GM12878 (cell line): ENCODE results near the gene REPIN1. TPM values are rescaled to one million over a fixed set of nuclear protein-coding genes. Genes with fewer than 3 reads are reported as not detected.

Source experiments
- ATAC-seq: fragments of 200-7000 bp; cut with Tn5 transposase; 3 replicates; pipeline ENCODE4 v1.9.1; 2020; ENCODE audit warnings: mild to moderate bottlenecking, moderate library complexity
- BruUV-seq: library from RNA; stranded (reverse); fragments of 400-500 nt; replicated peaks from 2 replicates; lab custom pipeline; 2021; lab: Mats Ljungman, UMichigan
- CTCF ChIA-PET: fragments of 300-600 bp; sonication (Branson Sonifier 250); formaldehyde crosslinking; extraction: SDS; loops from one replicate; lab custom pipeline; 2021; ENCODE audit warnings: inconsistent platforms; lab: Yijun Ruan, JAX
- POLR2A ChIA-PET: fragments of 350-600 bp; formaldehyde crosslinking; extraction: SDS; loops from one replicate; lab custom pipeline; 2021; ENCODE audit warnings: inconsistent platforms; lab: Charles Lee
- RAD21 ChIA-PET: fragments of 300-600 bp; sonication (Branson Sonifier 250); formaldehyde crosslinking; loops from one replicate; lab custom pipeline; 2023; ENCODE audit warnings: antibody characterized with exemption; ENCODE audit not compliant: unreplicated experiment; lab: Charles Lee
- SMC1A ChIA-PET: fragments of 300-600 bp; sonication (Branson Sonifier 250); formaldehyde crosslinking; loops from one replicate; lab custom pipeline; 2023; ENCODE audit not compliant: unreplicated experiment, uncharacterized antibody; lab: Charles Lee
- DNase-seq: peaks from one replicate; pipeline ENCODE4 v3.0.0-alpha.2; 2011; ENCODE audit warnings: low read depth, low spot score
- FAIRE-seq: peaks from 3 replicates; lab custom pipeline; 2011; peaks lifted over from hg19 to GRCh38; lab: Jason Lieb, UNC
- H2AFZ ChIP-seq: 2 replicates; pipeline ENCODE4 v1.6.0; 2011; ENCODE audit warnings: low read depth, low read length, control low read depth; ENCODE audit not compliant: control insufficient read depth
- H3K27ac ChIP-seq: 2 replicates; pipeline ENCODE4 v1.5.1; 2011; ENCODE audit warnings: control low read depth; ENCODE audit not compliant: control insufficient read depth, insufficient read depth
- H3K27me3 ChIP-seq, 2 experiments: replicated peaks in 1 of 2; 2 replicates each; pipeline versions ENCODE4 v1.6.0 to v1.6.1; 2011; ENCODE audit warnings: low read length in 1 of 2; ENCODE audit not compliant: control insufficient read depth in 2 of 2, insufficient read depth in 2 of 2
- H3K36me3 ChIP-seq, 2 experiments: 2 replicates each; pipeline ENCODE4 v1.5.1; 2011; ENCODE audit warnings: low read length in 1 of 2; ENCODE audit not compliant: control insufficient read depth in 2 of 2, insufficient read depth in 2 of 2
- H3K4me1 ChIP-seq: 2 replicates; pipeline ENCODE4 v1.6.1; 2011; ENCODE audit warnings: mild to moderate bottlenecking, low read length, moderate library complexity, mixed read lengths; ENCODE audit not compliant: control insufficient read depth, insufficient read depth
- H3K4me2 ChIP-seq: 2 replicates; pipeline ENCODE4 v1.6.0; 2011; ENCODE audit warnings: control low read depth; ENCODE audit not compliant: control insufficient read depth, insufficient read depth
- H3K4me3 ChIP-seq: fragments of 200-600 bp; sonication (generic); 2 replicates; pipeline ENCODE4 v1.5.1; 2016
- H3K79me2 ChIP-seq: 2 replicates; pipeline ENCODE4 v1.6.0; 2011; ENCODE audit warnings: low read length; ENCODE audit not compliant: control insufficient read depth, insufficient read depth
- H3K9ac ChIP-seq: 2 replicates; pipeline ENCODE4 v1.8.0; 2011; ENCODE audit warnings: low read length, control low read depth, mixed read lengths; ENCODE audit not compliant: control insufficient read depth, insufficient read depth
- H3K9me3 ChIP-seq: replicated peaks from 3 replicates; pipeline ENCODE4 v1.5.1; 2011; ENCODE audit warnings: mild to moderate bottlenecking, low read length; ENCODE audit not compliant: control insufficient read depth, insufficient read depth
- H4K20me1 ChIP-seq: 2 replicates; pipeline ENCODE4 v1.6.0; 2011; ENCODE audit not compliant: control insufficient read depth, insufficient read depth
- CEBPB ChIP-seq, 2 experiments: fragments of 150-350 bp in 1 of 2; IDR thresholded peaks; 2 replicates each; pipeline ENCODE4 v1.6.1; 2012 to 2014; ENCODE audit warnings: low read depth in 2 of 2, low read length in 2 of 2, borderline replicate concordance in 1 of 2, inconsistent platforms in 1 of 2
- KDM1A ChIP-seq: fragments of 200-600 bp; sonication (generic); IDR thresholded peaks from 2 replicates; pipeline ENCODE4 v1.6.1; 2016; ENCODE audit warnings: borderline replicate concordance
- MTA2 ChIP-seq: fragments of 450-650 bp; IDR thresholded peaks from 2 replicates; pipeline ENCODE4 v1.6.1; 2016; ENCODE audit warnings: low read depth, mild to moderate bottlenecking, moderate library complexity
- POLR2AphosphoS2 ChIP-seq: IDR thresholded peaks from 2 replicates; pipeline ENCODE4 v1.6.1; 2011; ENCODE audit warnings: low read depth, mild to moderate bottlenecking, low read length, improper control_type of control experiment, moderate library complexity
- POU2F2 ChIP-seq: IDR thresholded peaks from 3 replicates; pipeline ENCODE4 v1.6.1; 2011; ENCODE audit warnings: low read depth, mild to moderate bottlenecking, low read length, borderline replicate concordance
- RUNX3 ChIP-seq: IDR thresholded peaks from 2 replicates; pipeline ENCODE4 v1.6.1; 2012; ENCODE audit warnings: low read length, inconsistent platforms
- SMAD1 ChIP-seq: fragments of 450-650 bp; IDR thresholded peaks from 2 replicates; pipeline ENCODE4 v1.6.1; 2018; ENCODE audit warnings: mild to moderate bottlenecking, low read depth; ENCODE audit not compliant: partially characterized antibody
- SUPT20H ChIP-seq: IDR thresholded peaks from 2 replicates; pipeline ENCODE4 v1.6.1; 2011; ENCODE audit warnings: low read depth, mild to moderate bottlenecking, low read length, moderate library complexity, borderline replicate concordance; ENCODE audit not compliant: control insufficient read depth
- YY1 ChIP-seq: IDR thresholded peaks from 2 replicates; pipeline ENCODE4 v1.6.1; 2011; ENCODE audit warnings: low read depth, mild to moderate bottlenecking, low read length
- ZZZ3 ChIP-seq: IDR thresholded peaks from 2 replicates; pipeline ENCODE4 v1.6.1; 2011; ENCODE audit warnings: low read depth; ENCODE audit not compliant: control insufficient read depth, insufficient read length
- WGBS: methylation state at CpG from one replicate; pipeline ENCODE4 v1.1.6; 2016; ENCODE audit warnings: low lambda C conversion rate; ENCODE audit not compliant: insufficient replicate concordance, insufficient coverage; ENCODE audit errors: missing lambda C conversion rate; 5-methylcytosine and 5-hydroxymethylcytosine counted together
- in situ Hi-C: fragments of 300-500 bp; cut with MboI; formaldehyde crosslinking; loops from 9 replicates; pipeline ENCODE4 v1.14.3; 2018; ENCODE audit warnings: mixed read lengths
- intact Hi-C: fragments of 100-400 bp; cut with micrococcal nuclease; formaldehyde crosslinking; loops from one replicate; pipeline ENCODE4 v1.14.2; 2022; ENCODE audit not compliant: unreplicated experiment
- polyA plus RNA-seq, 11 experiments: library from polyadenylated mRNA; depleted of rRNA in 4 of 11; unstranded in 6 of 11; stranded (reverse) in 5 of 11; fragments of >200 nt; fragmentation: Nextera tagmentation in 4 of 11; fragmentation: Illumina TruSeq in 1 of 11; extraction: Ambion mirVana in 4 of 11; extraction: Trizol in 1 of 11; gene quantifications; 1 replicate in 1 of 11; 2 replicates in 10 of 11; pipeline versions ENCODE4 v1.2.1 to v1.2.3, GENCODE V29; 2011 to 2016; ENCODE audit warnings: inconsistent platforms in 2 of 11, missing spikeins in 2 of 11, low read depth in 1 of 11
- total RNA-seq, 4 experiments: library from RNA; depleted of rRNA in 3 of 4; stranded (reverse); fragments of >200 nt in 3 of 4; fragmentation: Illumina TruSeq in 1 of 4; extraction: Trizol in 1 of 4; gene quantifications; 2 replicates each; pipeline versions ENCODE4 v1.2.1 to v1.2.3, GENCODE V29; 2013 to 2021
- TF ChIP-seq, protein P1 (sequence below): fragments of 450-650 bp; IDR thresholded peaks from 2 replicates; pipeline ENCODE4 v1.6.1; 2016; ENCODE audit warnings: mild to moderate bottlenecking
- TF ChIP-seq, protein P2 (sequence below): IDR thresholded peaks from 2 replicates; pipeline ENCODE4 v1.6.1; 2011; ENCODE audit warnings: borderline replicate concordance, low read depth, mild to moderate bottlenecking, moderate library complexity, mixed read lengths, low read length; ENCODE audit not compliant: insufficient read depth; ENCODE audit errors: extremely low read length
- TF ChIP-seq, protein P3 (sequence below): fragments of 450-650 bp; IDR thresholded peaks from 2 replicates; pipeline ENCODE4 v1.6.1; 2017; ENCODE audit warnings: low read depth, mild to moderate bottlenecking, moderate library complexity
- TF ChIP-seq, protein P4 (sequence below): fragments of 450-650 bp; IDR thresholded peaks from 2 replicates; pipeline ENCODE4 v1.6.1; 2016; ENCODE audit warnings: mild to moderate bottlenecking, moderate library complexity, borderline replicate concordance

Gene REPIN1
- total and polyA plus RNA-seq, 10 of the 15 experiments (the other 5 are each of a cell fraction or from before 2014, with no cell fraction given) = 5.1 to 172 (median 76.9) TPM

DNA sequence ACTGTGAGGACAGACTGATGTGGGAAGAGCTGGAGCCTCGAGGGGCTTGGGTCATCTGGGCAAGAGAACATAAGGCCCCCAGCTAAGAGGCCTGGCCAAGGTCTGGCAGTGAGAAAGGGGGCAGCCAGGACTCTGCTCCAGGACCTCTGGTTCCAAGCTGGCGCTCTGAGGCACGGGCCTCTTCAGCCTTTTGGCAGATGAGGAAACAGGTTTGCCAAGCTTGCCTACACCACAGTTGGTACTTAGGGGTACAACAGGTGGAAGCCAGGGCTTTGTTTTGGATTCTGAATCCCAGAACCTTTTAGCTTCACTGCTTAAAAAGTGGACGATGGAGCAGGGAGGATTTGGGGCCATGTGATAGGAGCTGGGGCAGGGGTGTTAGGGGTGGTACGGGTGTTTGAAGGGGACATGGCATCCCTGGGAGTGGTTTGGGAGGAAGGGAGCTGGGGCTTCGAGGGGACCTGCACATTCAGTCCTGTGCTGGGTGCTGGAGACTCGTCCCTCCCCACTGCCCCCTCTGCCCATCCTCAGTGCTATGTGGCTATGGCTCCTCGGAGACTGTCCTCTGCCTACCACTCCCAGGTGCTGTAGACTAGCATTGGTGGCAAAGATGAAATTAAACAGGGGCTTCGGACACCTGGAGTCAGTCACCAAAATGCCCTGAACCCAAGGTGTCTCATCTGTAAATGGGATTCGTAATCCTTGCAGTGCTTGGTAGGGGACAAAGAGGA is 40.8 kb downstream of the REPIN1 start:
- Histone ChIP-seq H3K4me3 (no peak overlapping the region), H3K79me2 (peaks cover 4% of the 10 kb centered on the region), H3K4me2 (no peak overlapping the region), H2AFZ (no peak overlapping the region), H3K27me3 (no peaks in the 10 kb centered on the region), H3K9ac (no peak overlapping the region), H3K9me3 (no peaks in the 10 kb centered on the region), H3K27ac (no peak overlapping the region), H3K4me1 (peaks cover 27% of the 10 kb centered on the region), H3K36me3 (peaks cover 0 to 2% of the 10 kb centered on the region in 2 experiments; a peak in 2 of 4 replicates), H4K20me1 (no peaks in the 10 kb centered on the region)
- ChIA-PET SMC1A (interaction anchor here (0.7 to 2.9 kb wide), 10 partner anchors 8 to 90 kb away, joined by 3 to 19 read pairs (median 3); no protein-coding TSS in a partner anchor), CTCF (interaction anchor here (0.6 to 11.6 kb wide), 6 partner anchors 9 to 599 kb away, joined by 3 to 72 read pairs (median 6); partner anchors contain the start of gene REPIN1), RAD21 (interaction anchor here (1.2 to 1.7 kb wide), 3 partner anchors 29 to 40 kb away, joined by 3 to 5 read pairs (median 4); no protein-coding TSS in a partner anchor), POLR2A (interaction anchor here (1.3 to 5.9 kb wide), 5 partner anchors 10 to 43 kb away, joined by 3 to 89 read pairs (median 4); no protein-coding TSS in a partner anchor)
- WGBS = 87% methylated on average over 10 of the region's 10 CpGs
- no peak for FAIRE-seq
- DNase-seq = no peak
- ATAC-seq = no peak
- no TSS peak for BruUV-seq
- intact Hi-C loops (no loop called here), in situ Hi-C loops (loop anchor here (5.0 to 25.0 kb wide), 2 partner anchors 47 to 347 kb away; no protein-coding TSS in a partner anchor)
- TF ChIP-seq, protein P1, sequence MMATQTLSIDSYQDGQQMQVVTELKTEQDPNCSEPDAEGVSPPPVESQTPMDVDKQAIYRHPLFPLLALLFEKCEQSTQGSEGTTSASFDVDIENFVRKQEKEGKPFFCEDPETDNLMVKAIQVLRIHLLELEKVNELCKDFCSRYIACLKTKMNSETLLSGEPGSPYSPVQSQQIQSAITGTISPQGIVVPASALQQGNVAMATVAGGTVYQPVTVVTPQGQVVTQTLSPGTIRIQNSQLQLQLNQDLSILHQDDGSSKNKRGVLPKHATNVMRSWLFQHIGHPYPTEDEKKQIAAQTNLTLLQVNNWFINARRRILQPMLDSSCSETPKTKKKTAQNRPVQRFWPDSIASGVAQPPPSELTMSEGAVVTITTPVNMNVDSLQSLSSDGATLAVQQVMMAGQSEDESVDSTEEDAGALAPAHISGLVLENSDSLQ = no peak
- TF ChIP-seq POLR2AphosphoS2 (no peak), YY1 (no peak), SUPT20H (no peak), POU2F2 (no peak), KDM1A (no peak), RUNX3 (no peak), MTA2 (no peak; the same call in 1 of the 2 replicates), SMAD1 (no peak), CEBPB (IDR thresholded peaks at IDR 0.05; ENCODE audit: borderline replicate concordance in 1 of 2, low read depth in 2 of 2, low read length in 2 of 2) (no peak), ZZZ3 (no peak)
- TF ChIP-seq, protein P2, sequence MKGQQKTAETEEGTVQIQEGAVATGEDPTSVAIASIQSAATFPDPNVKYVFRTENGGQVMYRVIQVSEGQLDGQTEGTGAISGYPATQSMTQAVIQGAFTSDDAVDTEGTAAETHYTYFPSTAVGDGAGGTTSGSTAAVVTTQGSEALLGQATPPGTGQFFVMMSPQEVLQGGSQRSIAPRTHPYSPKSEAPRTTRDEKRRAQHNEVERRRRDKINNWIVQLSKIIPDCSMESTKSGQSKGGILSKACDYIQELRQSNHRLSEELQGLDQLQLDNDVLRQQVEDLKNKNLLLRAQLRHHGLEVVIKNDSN = no peak
- TF ChIP-seq, protein P3, sequence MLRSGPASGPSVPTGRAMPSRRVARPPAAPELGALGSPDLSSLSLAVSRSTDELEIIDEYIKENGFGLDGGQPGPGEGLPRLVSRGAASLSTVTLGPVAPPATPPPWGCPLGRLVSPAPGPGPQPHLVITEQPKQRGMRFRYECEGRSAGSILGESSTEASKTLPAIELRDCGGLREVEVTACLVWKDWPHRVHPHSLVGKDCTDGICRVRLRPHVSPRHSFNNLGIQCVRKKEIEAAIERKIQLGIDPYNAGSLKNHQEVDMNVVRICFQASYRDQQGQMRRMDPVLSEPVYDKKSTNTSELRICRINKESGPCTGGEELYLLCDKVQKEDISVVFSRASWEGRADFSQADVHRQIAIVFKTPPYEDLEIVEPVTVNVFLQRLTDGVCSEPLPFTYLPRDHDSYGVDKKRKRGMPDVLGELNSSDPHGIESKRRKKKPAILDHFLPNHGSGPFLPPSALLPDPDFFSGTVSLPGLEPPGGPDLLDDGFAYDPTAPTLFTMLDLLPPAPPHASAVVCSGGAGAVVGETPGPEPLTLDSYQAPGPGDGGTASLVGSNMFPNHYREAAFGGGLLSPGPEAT = no peak
- TF ChIP-seq, protein P4, sequence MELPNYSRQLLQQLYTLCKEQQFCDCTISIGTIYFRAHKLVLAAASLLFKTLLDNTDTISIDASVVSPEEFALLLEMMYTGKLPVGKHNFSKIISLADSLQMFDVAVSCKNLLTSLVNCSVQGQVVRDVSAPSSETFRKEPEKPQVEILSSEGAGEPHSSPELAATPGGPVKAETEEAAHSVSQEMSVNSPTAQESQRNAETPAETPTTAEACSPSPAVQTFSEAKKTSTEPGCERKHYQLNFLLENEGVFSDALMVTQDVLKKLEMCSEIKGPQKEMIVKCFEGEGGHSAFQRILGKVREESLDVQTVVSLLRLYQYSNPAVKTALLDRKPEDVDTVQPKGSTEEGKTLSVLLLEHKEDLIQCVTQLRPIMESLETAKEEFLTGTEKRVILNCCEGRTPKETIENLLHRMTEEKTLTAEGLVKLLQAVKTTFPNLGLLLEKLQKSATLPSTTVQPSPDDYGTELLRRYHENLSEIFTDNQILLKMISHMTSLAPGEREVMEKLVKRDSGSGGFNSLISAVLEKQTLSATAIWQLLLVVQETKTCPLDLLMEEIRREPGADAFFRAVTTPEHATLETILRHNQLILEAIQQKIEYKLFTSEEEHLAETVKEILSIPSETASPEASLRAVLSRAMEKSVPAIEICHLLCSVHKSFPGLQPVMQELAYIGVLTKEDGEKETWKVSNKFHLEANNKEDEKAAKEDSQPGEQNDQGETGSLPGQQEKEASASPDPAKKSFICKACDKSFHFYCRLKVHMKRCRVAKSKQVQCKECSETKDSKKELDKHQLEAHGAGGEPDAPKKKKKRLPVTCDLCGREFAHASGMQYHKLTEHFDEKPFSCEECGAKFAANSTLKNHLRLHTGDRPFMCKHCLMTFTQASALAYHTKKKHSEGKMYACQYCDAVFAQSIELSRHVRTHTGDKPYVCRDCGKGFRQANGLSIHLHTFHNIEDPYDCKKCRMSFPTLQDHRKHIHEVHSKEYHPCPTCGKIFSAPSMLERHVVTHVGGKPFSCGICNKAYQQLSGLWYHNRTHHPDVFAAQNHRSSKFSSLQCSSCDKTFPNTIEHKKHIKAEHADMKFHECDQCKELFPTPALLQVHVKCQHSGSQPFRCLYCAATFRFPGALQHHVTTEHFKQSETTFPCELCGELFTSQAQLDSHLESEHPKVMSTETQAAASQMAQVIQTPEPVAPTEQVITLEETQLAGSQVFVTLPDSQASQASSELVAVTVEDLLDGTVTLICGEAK = no peak
